A549 (cell line): Measurements from ENCODE around the gene IRAG1. TPM values are rescaled to one million over a fixed set of nuclear protein-coding genes. Genes with fewer than 3 reads are reported as not detected.

Source experiments
- ATAC-seq, 2 experiments: fragments of 200-7000 bp in 1 of 2; fragments of >200 bp in 1 of 2; cut with Nextera tagmentation in 1 of 2; cut with Tn5 transposase in 1 of 2; 3 replicates each; pipeline versions ENCODE4 v1.8.0 to v1.9.1; 2018 to 2020; ENCODE audit warnings: mild to moderate bottlenecking in 1 of 2, moderate library complexity in 1 of 2
- CTCF ChIA-PET: fragments of 300-600 bp; sonication (Branson Sonifier 250); formaldehyde crosslinking; extraction: SDS; loops from one replicate; lab custom pipeline; 2021; ENCODE audit warnings: antibody characterized with exemption, inconsistent platforms; lab: Yijun Ruan, JAX
- POLR2A ChIA-PET: fragments of 350-600 bp; formaldehyde crosslinking; extraction: SDS; loops from one replicate; lab custom pipeline; 2021; ENCODE audit warnings: antibody characterized with exemption, inconsistent platforms; lab: Yijun Ruan, JAX
- DNase-seq, 2 experiments: peaks; one replicate each; pipeline versions ENCODE4 v3.0.0 to v3.0.0-alpha.2; 2011 to 2016; ENCODE audit warnings: low read depth in 1 of 2, low spot score in 1 of 2
- FAIRE-seq: peaks from 2 replicates; lab custom pipeline; 2011; peaks lifted over from hg19 to GRCh38; lab: Jason Lieb, UNC
- H3K27ac ChIP-seq, 2 experiments: fragments of >200 bp; sonication (Bioruptor Twin); formaldehyde crosslinking; 3 replicates each; pipeline ENCODE4 v1.5.1; 2016 to 2017
- H3K4me1 ChIP-seq: fragments of >200 bp; sonication (Bioruptor Twin); formaldehyde crosslinking; 3 replicates; pipeline ENCODE4 v1.6.1; 2016
- H3K4me2 ChIP-seq: fragments of >200 bp; sonication (Bioruptor Twin); formaldehyde crosslinking; 3 replicates; pipeline ENCODE4 v1.6.1; 2016
- H3K4me3 ChIP-seq: fragments of >200 bp; sonication (Bioruptor Twin); formaldehyde crosslinking; 3 replicates; pipeline ENCODE4 v1.5.1; 2016
- H3K9me3 ChIP-seq: fragments of >200 bp; sonication (Bioruptor Twin); formaldehyde crosslinking; 3 replicates; pipeline ENCODE4 v1.6.1; 2016
- BHLHE40 ChIP-seq: IDR thresholded peaks from 2 replicates; pipeline ENCODE4 v1.6.1; 2012; ENCODE audit warnings: low read depth, low read length, inconsistent platforms
- CBX8 ChIP-seq: fragments of 200-600 bp; sonication (generic); IDR thresholded peaks from 2 replicates; pipeline ENCODE4 v1.6.1; 2016
- CHD2 ChIP-seq: fragments of 150-350 bp; IDR thresholded peaks from 2 replicates; pipeline ENCODE4 v1.6.1; 2014; ENCODE audit warnings: low read length; ENCODE audit not compliant: partially characterized antibody
- EHF ChIP-seq: fragments of 250-450 bp; sonication (Bioruptor Pico); IDR thresholded peaks from 2 replicates; pipeline ENCODE4 v1.5.0; 2020; ENCODE audit warnings: mild to moderate bottlenecking
- EHMT2 ChIP-seq: fragments of 200-600 bp; sonication (generic); IDR thresholded peaks from 2 replicates; pipeline ENCODE4 v1.6.1; 2016; ENCODE audit warnings: antibody characterized with exemption, low read depth, mild to moderate bottlenecking, moderate library complexity
- EP300 ChIP-seq, 2 experiments: fragments of >200 bp; sonication (Bioruptor Twin); formaldehyde crosslinking; IDR thresholded peaks; 2 replicates in 1 of 2; 3 replicates in 1 of 2; pipeline ENCODE4 v1.6.1; 2016 to 2017
- FOXS1 ChIP-seq: fragments of 250-450 bp; sonication (Bioruptor Pico); IDR thresholded peaks from 2 replicates; pipeline ENCODE4 v1.5.0; 2020; ENCODE audit warnings: mild to moderate bottlenecking, moderate library complexity
- GATA3 ChIP-seq: IDR thresholded peaks from 2 replicates; pipeline ENCODE4 v1.6.1; 2012; ENCODE audit warnings: borderline replicate concordance
- HOXA7 ChIP-seq: fragments of 250-450 bp; sonication (Bioruptor Pico); IDR thresholded peaks from 2 replicates; pipeline ENCODE4 v1.5.0; 2020; ENCODE audit warnings: mild to moderate bottlenecking, moderate library complexity
- HOXB5 ChIP-seq: fragments of 250-450 bp; sonication (Bioruptor Pico); IDR thresholded peaks from 2 replicates; pipeline ENCODE4 v1.5.0; 2020; ENCODE audit warnings: mild to moderate bottlenecking, moderate library complexity
- JUN ChIP-seq, 2 experiments: fragments of >200 bp; sonication (Bioruptor Twin); formaldehyde crosslinking; IDR thresholded peaks; 2 replicates in 1 of 2; 3 replicates in 1 of 2; pipeline ENCODE4 v1.6.1; 2016 to 2017
- JUNB ChIP-seq: fragments of >200 bp; sonication (Bioruptor Twin); formaldehyde crosslinking; IDR thresholded peaks from 2 replicates; pipeline ENCODE4 v1.6.1; 2016
- KDM1A ChIP-seq: fragments of 200-600 bp; sonication (generic); IDR thresholded peaks from 2 replicates; pipeline ENCODE4 v1.6.1; 2016; ENCODE audit warnings: low read depth, mild to moderate bottlenecking
- MYC ChIP-seq: IDR thresholded peaks from 2 replicates; pipeline ENCODE4 v1.6.1; 2012; ENCODE audit warnings: mild to moderate bottlenecking, inconsistent platforms, low read length, improper control_type of control experiment, borderline replicate concordance
- NFE2L2 ChIP-seq: fragments of 150-350 bp; conservative IDR thresholded peaks from 2 replicates; pipeline ENCODE4 v1.6.1; 2014; ENCODE audit warnings: low read length
- RCOR1 ChIP-seq: fragments of 150-350 bp; IDR thresholded peaks from 2 replicates; pipeline ENCODE4 v1.6.1; 2014; ENCODE audit warnings: antibody characterized with exemption, low read length, low read depth
- RNF2 ChIP-seq: fragments of 200-600 bp; sonication (generic); IDR thresholded peaks from 2 replicates; pipeline ENCODE4 v1.6.1; 2016; ENCODE audit warnings: low read depth, mild to moderate bottlenecking, antibody characterized with exemption, moderate library complexity, borderline replicate concordance
- TFCP2L1 ChIP-seq: fragments of 250-450 bp; sonication (Bioruptor Pico); IDR thresholded peaks from 2 replicates; pipeline ENCODE4 v1.5.0; 2021; ENCODE audit warnings: mild to moderate bottlenecking
- TP53 ChIP-seq: fragments of 250-450 bp; sonication (Bioruptor Pico); IDR thresholded peaks from 2 replicates; pipeline ENCODE4 v1.5.0; 2021; ENCODE audit warnings: mild to moderate bottlenecking, moderate library complexity
- ZC3H11A ChIP-seq: fragments of 450-650 bp; IDR thresholded peaks from 2 replicates; pipeline ENCODE4 v1.6.1; 2014; ENCODE audit warnings: antibody characterized with exemption, mild to moderate bottlenecking
- ZFP36 ChIP-seq: fragments of 450-650 bp; IDR thresholded peaks from 2 replicates; pipeline ENCODE4 v1.6.1; 2014; ENCODE audit warnings: borderline replicate concordance; ENCODE audit not compliant: partially characterized antibody
- ZSCAN20 ChIP-seq: fragments of 250-450 bp; sonication (Bioruptor Pico); IDR thresholded peaks from 2 replicates; pipeline ENCODE4 v1.8.0; 2022; ENCODE audit warnings: mild to moderate bottlenecking, moderate library complexity
- WGBS: methylation state at CpG from one replicate; pipeline ENCODE4 v1.1.6; 2017; ENCODE audit errors: missing lambda C conversion rate; 5-methylcytosine and 5-hydroxymethylcytosine counted together
- polyA plus RNA-seq, 4 experiments: library from polyadenylated mRNA; depleted of rRNA in 3 of 4; stranded (reverse); fragments of >200 nt; fragmentation: RNase III in 1 of 4; extraction: RNeasy Plus Mini Kit Qiagen cat#74134 plus additional on column Dnase treatment in 1 of 4; gene quantifications; 2 replicates in 3 of 4; 3 replicates in 1 of 4; pipeline ENCODE4 v1.2.3, GENCODE V29; 2011 to 2017
- TF ChIP-seq, protein P1 (sequence below): fragments of >200 bp; sonication (Bioruptor Twin); formaldehyde crosslinking; IDR thresholded peaks from 2 replicates; pipeline ENCODE4 v1.6.1; 2016
- TF ChIP-seq, protein P2 (sequence below): fragments of 250-450 bp; sonication (Bioruptor Pico); IDR thresholded peaks from 2 replicates; pipeline ENCODE4 v1.5.0; 2020; ENCODE audit warnings: low read depth, mild to moderate bottlenecking, moderate library complexity
- TF ChIP-seq, protein P3 (sequence below): IDR thresholded peaks from 2 replicates; pipeline ENCODE4 v1.6.1; 2012
- TF ChIP-seq, protein P4 (sequence below): IDR thresholded peaks from 2 replicates; pipeline ENCODE4 v1.6.1; 2012; ENCODE audit warnings: low read depth, borderline replicate concordance

IRAG1 gene
- polyA plus RNA-seq, 2 of the 4 experiments (the other 2 are of a cell fraction) = 0.05 TPM; not detected in 1

DNA sequence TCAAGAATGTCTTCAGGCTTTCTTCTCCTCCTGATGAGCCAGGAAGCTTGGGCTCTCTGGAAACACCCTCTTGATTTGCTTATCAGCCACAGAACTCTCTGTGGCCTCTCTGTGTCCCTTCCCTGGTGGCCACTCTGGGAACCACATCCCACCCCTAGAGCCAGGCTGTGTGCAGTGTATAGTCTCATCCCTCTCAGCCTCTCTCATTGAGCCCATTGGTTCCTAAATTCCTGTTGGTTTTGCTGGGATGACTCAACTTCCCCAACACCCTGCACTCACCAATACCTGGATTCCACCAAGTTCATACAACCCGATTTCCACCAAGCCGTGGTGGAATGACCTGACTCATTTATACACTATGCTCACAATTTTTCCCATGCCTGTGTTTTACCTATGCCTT lies 5.2 kb downstream of the IRAG1 start:
- DNase-seq (peak in 1 of 2 experiments; percentile 18), ATAC-seq (peak; percentile 70 to 87; a peak in 5 of 6 replicates), FAIRE-seq (no peak)
- ChIA-PET CTCF (interaction anchor here (0.8 to 1.2 kb wide), 2 partner anchors 9 to 15 kb away, joined by 3 to 4 read pairs; no protein-coding TSS in a partner anchor), POLR2A (no interaction called here)
- TF ChIP-seq KDM1A (no peak), JUNB (no peak), HOXB5 (CRISPR knock-in tag) (no peak), ZSCAN20 (no peak), TFCP2L1 (CRISPR knock-in tag) (no peak), ZFP36 (no peak), BHLHE40 (no peak), RCOR1 (no peak), CBX8 (no peak), JUN (IDR thresholded peaks at IDR 0.05) (no peak), NFE2L2 (no peak), HOXA7 (CRISPR knock-in tag) (no peak), RNF2 (no peak), EHF (CRISPR knock-in tag) (no peak), EHMT2 (no peak), FOXS1 (CRISPR knock-in tag) (no peak), EP300 (IDR thresholded peaks at IDR 0.05) (no peak)
- TF ChIP-seq, protein P1, sequence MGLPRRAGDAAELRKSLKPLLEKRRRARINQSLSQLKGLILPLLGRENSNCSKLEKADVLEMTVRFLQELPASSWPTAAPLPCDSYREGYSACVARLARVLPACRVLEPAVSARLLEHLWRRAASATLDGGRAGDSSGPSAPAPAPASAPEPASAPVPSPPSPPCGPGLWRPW = no peak
- TF ChIP-seq, protein P2, sequence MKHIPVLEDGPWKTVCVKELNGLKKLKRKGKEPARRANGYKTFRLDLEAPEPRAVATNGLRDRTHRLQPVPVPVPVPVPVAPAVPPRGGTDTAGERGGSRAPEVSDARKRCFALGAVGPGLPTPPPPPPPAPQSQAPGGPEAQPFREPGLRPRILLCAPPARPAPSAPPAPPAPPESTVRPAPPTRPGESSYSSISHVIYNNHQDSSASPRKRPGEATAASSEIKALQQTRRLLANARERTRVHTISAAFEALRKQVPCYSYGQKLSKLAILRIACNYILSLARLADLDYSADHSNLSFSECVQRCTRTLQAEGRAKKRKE (CRISPR knock-in tag) = no peak
- WGBS = 84% methylated on average over 2 of the region's 2 CpGs
- H3K4me1 ChIP-seq = no peaks in the 10 kb centered on the region
- H3K27ac ChIP-seq = no peak overlapping the region
- no peaks in the 10 kb centered on the region for H3K9me3 ChIP-seq
- no peak overlapping the region for H3K4me3 ChIP-seq
- H3K4me2 ChIP-seq = no peak overlapping the region

DNA sequence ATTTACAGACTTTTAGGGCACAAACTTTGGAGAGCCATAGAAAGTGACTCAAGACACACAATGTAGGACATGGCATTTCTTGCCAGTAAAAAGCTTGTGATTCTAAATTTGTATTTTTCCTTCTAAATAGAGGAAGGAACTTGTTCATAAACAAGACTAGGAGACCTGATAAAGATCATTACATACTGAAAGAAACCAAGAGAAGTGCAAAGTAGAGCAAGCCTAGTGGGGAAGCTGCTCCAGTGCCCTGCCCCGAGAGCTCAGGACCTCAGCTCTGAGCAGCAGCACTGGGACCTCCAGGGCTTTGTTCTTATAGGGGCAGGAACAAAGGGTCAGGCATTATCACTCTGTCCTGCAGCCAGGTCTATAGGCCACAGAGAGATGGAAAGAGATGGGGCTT lies 7.2 kb downstream of the IRAG1 start:
- Histone ChIP-seq H3K4me1 (no peaks in the 10 kb centered on the region), H3K4me3 (no peak overlapping the region), H3K27ac (no peak overlapping the region), H3K9me3 (no peaks in the 10 kb centered on the region)
- WGBS = 80% methylated on average over 1 of the region's 1 CpG
- ATAC-seq (no peak), FAIRE-seq (no peak), DNase-seq (no peak)
- POLR2A ChIA-PET = no interaction called here
- no peak for TF ChIP-seq ZC3H11A
- no peak for TF ChIP-seq TFCP2L1 (CRISPR knock-in tag)
- TF ChIP-seq, protein P3, sequence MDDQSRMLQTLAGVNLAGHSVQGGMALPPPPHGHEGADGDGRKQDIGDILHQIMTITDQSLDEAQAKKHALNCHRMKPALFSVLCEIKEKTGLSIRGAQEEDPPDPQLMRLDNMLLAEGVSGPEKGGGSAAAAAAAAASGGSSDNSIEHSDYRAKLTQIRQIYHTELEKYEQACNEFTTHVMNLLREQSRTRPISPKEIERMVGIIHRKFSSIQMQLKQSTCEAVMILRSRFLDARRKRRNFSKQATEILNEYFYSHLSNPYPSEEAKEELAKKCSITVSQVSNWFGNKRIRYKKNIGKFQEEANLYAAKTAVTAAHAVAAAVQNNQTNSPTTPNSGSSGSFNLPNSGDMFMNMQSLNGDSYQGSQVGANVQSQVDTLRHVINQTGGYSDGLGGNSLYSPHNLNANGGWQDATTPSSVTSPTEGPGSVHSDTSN = no peak
- no peak for TF ChIP-seq GATA3
- no peak for TF ChIP-seq EHF (CRISPR knock-in tag)
- TF ChIP-seq TP53 = no peak
- TF ChIP-seq ZSCAN20 = no peak
- TF ChIP-seq CBX8 = no peak
- TF ChIP-seq, protein P4, sequence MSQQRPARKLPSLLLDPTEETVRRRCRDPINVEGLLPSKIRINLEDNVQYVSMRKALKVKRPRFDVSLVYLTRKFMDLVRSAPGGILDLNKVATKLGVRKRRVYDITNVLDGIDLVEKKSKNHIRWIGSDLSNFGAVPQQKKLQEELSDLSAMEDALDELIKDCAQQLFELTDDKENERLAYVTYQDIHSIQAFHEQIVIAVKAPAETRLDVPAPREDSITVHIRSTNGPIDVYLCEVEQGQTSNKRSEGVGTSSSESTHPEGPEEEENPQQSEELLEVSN = no peak
- TF ChIP-seq CHD2 = no peak
- no peak for TF ChIP-seq NFE2L2
- no peak for TF ChIP-seq MYC
- TF ChIP-seq HOXA7 (CRISPR knock-in tag) = no peak
- TF ChIP-seq, all 56 proteins: peak for 0
- CTCF ChIA-PET = no interaction called here
- H3K4me2 ChIP-seq = no peak overlapping the region
